ENCODE measurements around the gene RND1. TPM values are rescaled to one million over a fixed set of nuclear protein-coding genes. Genes with fewer than 3 reads are reported as not detected.

The RND1 gene
- total RNA-seq, 1 donor from 2014 or later = 2.4 TPM

GRCh38 chr12:48883305-48884161, 17.9 kb upstream of the RND1 start:
- TF ChIP-seq, protein P1, sequence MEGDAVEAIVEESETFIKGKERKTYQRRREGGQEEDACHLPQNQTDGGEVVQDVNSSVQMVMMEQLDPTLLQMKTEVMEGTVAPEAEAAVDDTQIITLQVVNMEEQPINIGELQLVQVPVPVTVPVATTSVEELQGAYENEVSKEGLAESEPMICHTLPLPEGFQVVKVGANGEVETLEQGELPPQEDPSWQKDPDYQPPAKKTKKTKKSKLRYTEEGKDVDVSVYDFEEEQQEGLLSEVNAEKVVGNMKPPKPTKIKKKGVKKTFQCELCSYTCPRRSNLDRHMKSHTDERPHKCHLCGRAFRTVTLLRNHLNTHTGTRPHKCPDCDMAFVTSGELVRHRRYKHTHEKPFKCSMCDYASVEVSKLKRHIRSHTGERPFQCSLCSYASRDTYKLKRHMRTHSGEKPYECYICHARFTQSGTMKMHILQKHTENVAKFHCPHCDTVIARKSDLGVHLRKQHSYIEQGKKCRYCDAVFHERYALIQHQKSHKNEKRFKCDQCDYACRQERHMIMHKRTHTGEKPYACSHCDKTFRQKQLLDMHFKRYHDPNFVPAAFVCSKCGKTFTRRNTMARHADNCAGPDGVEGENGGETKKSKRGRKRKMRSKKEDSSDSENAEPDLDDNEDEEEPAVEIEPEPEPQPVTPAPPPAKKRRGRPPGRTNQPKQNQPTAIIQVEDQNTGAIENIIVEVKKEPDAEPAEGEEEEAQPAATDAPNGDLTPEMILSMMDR (IDR thresholded peaks at IDR 0.05; ENCODE audit: insufficient read depth, low read depth, low read length) = no peak
- no peak for TF ChIP-seq EZH2 (IDR thresholded peaks at IDR 0.05; ENCODE audit: insufficient read depth, low read length)
- H3K36me3 Mint-ChIP-seq (ENCODE audit: low read depth, unreplicated experiment) = no peaks in the 10 kb centered on the region
- Histone ChIP-seq H3K4me2 (ENCODE audit: low read length) (peak overlapping the region; percentile 1), H3K9me3 (ENCODE audit: insufficient read depth, low read depth, low read length) (no peaks in the 10 kb centered on the region), H2AFZ (ENCODE audit: low read depth, low read length) (peak overlapping the region; percentile 57), H3K4me3 (ENCODE audit: insufficient read depth, low read depth, low read length) (no peak overlapping the region), H3K27me3 (ENCODE audit: insufficient read depth, low read length) (peaks cover 15% of the 10 kb centered on the region), H4K20me1 (ENCODE audit: insufficient read depth, low read length) (no peaks in the 10 kb centered on the region), H3K36me3 (ENCODE audit: insufficient read depth, low read length) (no peaks in the 10 kb centered on the region), H3K9ac (ENCODE audit: low read length) (peak overlapping the region; percentile 67), H3K4me1 (ENCODE audit: insufficient read depth, low read length) (peaks cover 23% of the 10 kb centered on the region), H3K79me2 (ENCODE audit: insufficient read depth, low read length) (no peaks in the 10 kb centered on the region), H3K27ac (ENCODE audit: low read depth, low read length) (no peak overlapping the region)
- peaks cover 25% of the 10 kb centered on the region for H3K4me1 Mint-ChIP-seq (ENCODE audit: low read depth, unreplicated experiment)
- H3K4me3 Mint-ChIP-seq (ENCODE audit: unreplicated experiment) = no peak overlapping the region
- H3K27me3 Mint-ChIP-seq (ENCODE audit: low read depth, unreplicated experiment) = peaks cover 8% of the 10 kb centered on the region
- DNase-seq (ENCODE audit: low read depth) = no peak
- no peak for FAIRE-seq
- H3K9me3 Mint-ChIP-seq (ENCODE audit: unreplicated experiment) = peaks cover 2% of the 10 kb centered on the region
- H3K27ac Mint-ChIP-seq (ENCODE audit: unreplicated experiment) = peak overlapping the region; percentile 93

DNA sequence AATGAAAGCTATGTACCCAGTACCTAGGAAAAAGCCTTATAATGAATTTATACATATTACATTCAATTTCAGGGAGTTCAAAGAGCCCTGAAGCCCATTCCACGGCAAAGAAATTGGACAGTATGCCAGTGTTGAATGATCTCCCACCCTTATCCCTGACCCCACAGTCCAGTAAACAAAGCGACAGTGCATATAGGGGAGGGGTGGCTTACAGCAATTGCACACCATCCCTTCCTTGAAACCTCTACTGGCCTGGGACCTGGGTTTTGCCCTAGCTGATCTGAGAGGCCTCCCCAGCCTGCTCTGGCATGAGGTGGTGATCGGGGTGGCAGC, 17.3 kb upstream of the RND1 start:
- Histone ChIP-seq H3K9me3 (ENCODE audit: insufficient read depth, low read depth, low read length) (no peaks in the 10 kb centered on the region), H3K79me2 (ENCODE audit: insufficient read depth, low read length) (no peaks in the 10 kb centered on the region), H3K9ac (ENCODE audit: low read length) (peak overlapping the region; percentile 67), H3K4me3 (ENCODE audit: insufficient read depth, low read depth, low read length) (no peak overlapping the region), H3K27me3 (ENCODE audit: insufficient read depth, low read length) (peaks cover 15% of the 10 kb centered on the region), H3K4me2 (ENCODE audit: low read length) (peak overlapping the region; percentile 83), H3K36me3 (ENCODE audit: insufficient read depth, low read length) (no peaks in the 10 kb centered on the region), H3K4me1 (ENCODE audit: insufficient read depth, low read length) (peaks cover 23% of the 10 kb centered on the region), H4K20me1 (ENCODE audit: insufficient read depth, low read length) (no peaks in the 10 kb centered on the region), H3K27ac (ENCODE audit: low read depth, low read length) (peak overlapping the region; percentile 55), H2AFZ (ENCODE audit: low read depth, low read length) (no peak overlapping the region)
- no peak overlapping the region for H3K4me3 Mint-ChIP-seq (ENCODE audit: unreplicated experiment)
- peaks cover 2% of the 10 kb centered on the region for H3K9me3 Mint-ChIP-seq (ENCODE audit: unreplicated experiment)
- peaks cover 10% of the 10 kb centered on the region for H3K27me3 Mint-ChIP-seq (ENCODE audit: low read depth, unreplicated experiment)
- peak overlapping the region; percentile 93 for H3K27ac Mint-ChIP-seq (ENCODE audit: unreplicated experiment)
- H3K4me1 Mint-ChIP-seq (ENCODE audit: low read depth, unreplicated experiment) = peaks cover 25% of the 10 kb centered on the region
- H3K36me3 Mint-ChIP-seq (ENCODE audit: low read depth, unreplicated experiment) = no peaks in the 10 kb centered on the region
- FAIRE-seq (no peak), DNase-seq (ENCODE audit: low read depth) (no peak)
- TF ChIP-seq, protein P1 (IDR thresholded peaks at IDR 0.05; ENCODE audit: insufficient read depth, low read depth, low read length) = no peak
- TF ChIP-seq EZH2 (IDR thresholded peaks at IDR 0.05; ENCODE audit: insufficient read depth, low read length) = no peak

GRCh38 chr12:48882315-48882687, 16.6 kb upstream of the RND1 start:
- H2AFZ ChIP-seq (ENCODE audit: low read depth, low read length) = peak overlapping the region; percentile 53
- no peaks in the 10 kb centered on the region for H4K20me1 ChIP-seq (ENCODE audit: insufficient read depth, low read length)

More at GRCh38 chr12:48882315-48882687, 16.6 kb upstream of the RND1 start:
- peak overlapping the region; percentile 65 for H3K4me3 Mint-ChIP-seq (ENCODE audit: unreplicated experiment)
- H3K9me3 Mint-ChIP-seq (ENCODE audit: unreplicated experiment) = peaks cover 2% of the 10 kb centered on the region
- DNase-seq (ENCODE audit: low read depth) (peak; percentile 59), FAIRE-seq (no peak)
- no peaks in the 10 kb centered on the region for H3K36me3 Mint-ChIP-seq (ENCODE audit: low read depth, unreplicated experiment)
- Histone ChIP-seq H3K36me3 (ENCODE audit: insufficient read depth, low read length) (no peaks in the 10 kb centered on the region), H3K9ac (ENCODE audit: low read length) (peak overlapping the region; percentile 67), H3K4me2 (ENCODE audit: low read length) (peak overlapping the region; percentile 83), H3K27me3 (ENCODE audit: insufficient read depth, low read length) (peaks cover 15% of the 10 kb centered on the region), H3K9me3 (ENCODE audit: insufficient read depth, low read depth, low read length) (no peaks in the 10 kb centered on the region), H3K79me2 (ENCODE audit: insufficient read depth, low read length) (no peaks in the 10 kb centered on the region), H3K4me3 (ENCODE audit: insufficient read depth, low read depth, low read length) (peak overlapping the region; percentile 19), H3K4me1 (ENCODE audit: insufficient read depth, low read length) (peaks cover 23% of the 10 kb centered on the region), H3K27ac (ENCODE audit: low read depth, low read length) (peak overlapping the region; percentile 55)
- H3K27me3 Mint-ChIP-seq (ENCODE audit: low read depth, unreplicated experiment) = peaks cover 10% of the 10 kb centered on the region
- peak overlapping the region; percentile 93 for H3K27ac Mint-ChIP-seq (ENCODE audit: unreplicated experiment)
- H3K4me1 Mint-ChIP-seq (ENCODE audit: low read depth, unreplicated experiment) = peaks cover 25% of the 10 kb centered on the region
- TF ChIP-seq, protein P1 (IDR thresholded peaks at IDR 0.05; ENCODE audit: insufficient read depth, low read depth, low read length) = no peak
- no peak for TF ChIP-seq EZH2 (IDR thresholded peaks at IDR 0.05; ENCODE audit: insufficient read depth, low read length)

All from astrocyte (in vitro differentiated cells and primary cell).